ENCODE measurements around the gene GCC2.
"Not testable (repeated sequence)": the region's sequence is repeated elsewhere in the genome, so short reads cannot be mapped to it uniquely, and the experiment has no call there.

The GCC2 gene

GRCh38 chr2:108444941-108445840, 3.8 kb upstream of the GCC2 start:
- in situ Hi-C loops (cut with HindIII; ENCODE audit: low sequenced_read_pairs): no loop called here

DNA sequence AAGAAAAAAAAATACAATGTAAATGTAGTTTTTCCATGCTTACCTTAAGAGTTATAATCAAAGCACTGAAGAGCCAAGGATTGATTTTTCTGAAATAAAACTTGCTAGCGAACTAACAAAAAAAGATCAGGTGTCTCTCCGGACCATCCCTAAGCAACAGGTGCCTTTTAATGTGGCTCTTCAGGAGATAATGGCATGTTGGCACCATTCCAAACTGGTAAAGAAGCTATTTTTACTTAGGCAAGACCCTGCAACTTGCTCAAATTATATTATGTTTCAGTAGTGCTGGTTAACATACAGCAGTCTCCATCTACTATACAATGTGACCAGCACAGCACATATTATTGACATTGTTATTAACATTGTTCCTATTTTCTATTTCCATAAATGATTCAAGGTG, 2.3 kb upstream of the GCC2 start:
- in situ Hi-C loops (cut with HindIII; ENCODE audit: low sequenced_read_pairs): no loop called here

DNA sequence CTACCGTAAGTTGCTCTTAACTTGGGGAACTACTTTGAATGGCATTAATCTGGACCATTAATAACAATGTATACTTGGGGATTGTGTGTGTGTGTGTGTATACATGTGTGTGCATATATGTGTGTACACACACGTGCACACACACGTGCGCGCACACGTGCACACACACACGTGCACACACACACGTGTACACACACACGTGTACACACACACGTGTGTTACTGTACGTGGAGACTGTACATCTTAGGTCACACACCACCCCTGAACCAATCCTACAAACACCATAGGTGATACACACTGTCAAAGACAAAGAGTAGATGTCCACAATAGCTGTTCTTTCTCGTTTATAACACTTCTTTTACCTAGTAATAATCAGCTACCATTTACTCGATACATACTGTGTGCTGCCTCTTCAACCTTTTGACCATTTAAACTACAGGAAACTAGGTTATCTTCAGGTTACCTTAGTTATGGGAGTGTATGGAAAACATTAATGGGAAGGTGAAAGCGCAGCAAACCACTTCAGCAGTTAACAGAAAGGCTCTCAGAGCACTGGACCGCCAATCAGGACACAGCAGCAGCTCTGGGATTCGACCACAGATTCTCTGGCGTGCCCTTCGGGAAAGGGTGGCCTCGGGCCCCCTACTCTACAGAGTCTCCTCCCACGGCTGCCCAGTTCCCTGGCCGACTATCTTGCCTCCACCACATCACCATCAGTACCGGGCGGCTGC, 894 bp upstream of the GCC2 start:
- in situ Hi-C loops (cut with HindIII; ENCODE audit: low sequenced_read_pairs): no loop called here

GRCh38 chr2:108449410-108450130, 564 bp downstream of the GCC2 start:
- in situ Hi-C loops (cut with HindIII; ENCODE audit: low sequenced_read_pairs): loop anchor here (10.0 to 25.0 kb wide), 2 partner anchors 95 to 512 kb away; no protein-coding TSS in a partner anchor

GRCh38 chr2:108450863-108451262, 1.9 kb downstream of the GCC2 start:
- in situ Hi-C loops (cut with HindIII; ENCODE audit: low sequenced_read_pairs): loop anchor here (10.0 to 25.0 kb wide), 2 partner anchors 96 to 514 kb away; no protein-coding TSS in a partner anchor

GRCh38 chr2:108451976-108452375, 3.0 kb downstream of the GCC2 start:
- in situ Hi-C loops (cut with HindIII; ENCODE audit: low sequenced_read_pairs): loop anchor here (10.0 to 25.0 kb wide), 2 partner anchors 97 to 515 kb away; no protein-coding TSS in a partner anchor

DNA sequence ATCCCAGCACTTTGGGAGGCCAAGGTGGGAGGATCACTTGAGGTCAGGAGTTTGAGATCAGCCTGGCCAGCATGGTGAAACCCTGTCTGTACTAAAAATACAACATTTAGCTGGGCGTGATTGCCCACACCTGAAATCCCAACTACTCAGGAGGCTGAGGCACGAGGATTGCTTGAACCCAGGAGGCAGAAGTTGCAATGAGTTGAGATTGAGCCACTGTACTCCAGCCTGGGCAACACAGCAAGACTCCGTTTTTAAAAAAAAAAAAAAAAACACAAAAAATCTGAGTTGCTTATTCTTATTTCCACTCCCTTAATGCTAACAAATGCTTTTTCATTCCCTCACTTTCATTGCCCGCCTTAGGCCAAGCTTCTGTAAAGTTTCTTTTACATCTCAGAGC, 4.5 kb downstream of the GCC2 start:
- in situ Hi-C loops (cut with HindIII; ENCODE audit: low sequenced_read_pairs): loop anchor here (10.0 to 25.0 kb wide), 2 partner anchors 99 to 516 kb away; no protein-coding TSS in a partner anchor

DNA sequence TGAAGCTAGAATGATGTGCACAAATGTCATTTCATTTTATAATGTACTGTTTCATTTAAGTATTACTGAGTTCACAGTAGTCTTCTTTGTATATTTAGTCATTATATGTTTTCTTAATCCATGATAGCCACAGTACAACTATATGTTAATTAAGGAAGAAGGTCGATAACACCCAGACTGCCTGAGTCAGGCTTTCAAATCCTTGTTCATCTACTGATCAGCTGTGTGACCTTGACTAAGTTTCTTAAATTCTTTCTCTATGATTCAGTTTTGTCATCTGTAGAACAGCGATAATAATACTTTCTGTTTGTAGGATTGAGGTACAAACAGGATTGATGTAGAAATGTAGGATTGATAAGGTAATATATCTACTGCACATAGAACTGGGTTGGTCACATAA, 5.4 kb downstream of the GCC2 start:
- in situ Hi-C loops (cut with HindIII; ENCODE audit: low sequenced_read_pairs): loop anchor here (10.0 to 25.0 kb wide), 2 partner anchors 100 to 517 kb away; no protein-coding TSS in a partner anchor

GRCh38 chr2:108455571-108455970, 6.6 kb downstream of the GCC2 start:
- in situ Hi-C loops (cut with HindIII; ENCODE audit: low sequenced_read_pairs): loop anchor here (10.0 to 25.0 kb wide), 2 partner anchors 101 to 518 kb away; no protein-coding TSS in a partner anchor

DNA sequence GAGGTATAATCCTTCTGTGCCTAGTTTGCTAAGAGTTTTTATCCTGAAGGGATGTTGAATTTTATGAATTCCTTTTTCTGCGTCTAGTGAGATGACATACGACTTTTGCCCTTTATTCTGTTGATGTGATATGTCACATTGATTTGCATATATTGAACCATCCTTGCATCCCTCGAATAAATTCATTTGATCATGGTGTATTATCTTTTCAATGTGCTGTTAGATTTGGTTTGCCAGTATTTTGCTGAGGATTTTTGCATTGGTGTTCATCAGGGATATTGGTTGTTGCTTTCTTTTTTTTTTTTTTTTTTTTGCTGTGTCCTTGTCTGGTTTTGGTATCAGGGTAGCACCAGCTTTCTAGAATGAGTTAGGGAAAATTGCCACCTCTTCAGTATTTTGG, 9.1 kb downstream of the GCC2 start:
- in situ Hi-C loops (cut with HindIII; ENCODE audit: low sequenced_read_pairs): loop anchor here (10.0 to 25.0 kb wide), 2 partner anchors 103 to 521 kb away; no protein-coding TSS in a partner anchor

GRCh38 chr2:108459441-108459840, 10.4 kb downstream of the GCC2 start:
- in situ Hi-C loops (cut with HindIII; ENCODE audit: low sequenced_read_pairs): loop anchor here (10.0 to 25.0 kb wide), 2 partner anchors 105 to 522 kb away; no protein-coding TSS in a partner anchor

GRCh38 chr2:108460345-108461037, 11.5 kb downstream of the GCC2 start:
- in situ Hi-C loops (cut with HindIII; ENCODE audit: low sequenced_read_pairs): loop anchor here (25.0 kb wide), 1 partner anchor 523 kb away; no protein-coding TSS in a partner anchor

GRCh38 chr2:108477099-108477498, 28.1 kb downstream of the GCC2 start:
- in situ Hi-C loops (cut with HindIII; ENCODE audit: low sequenced_read_pairs): no loop called here

DNA sequence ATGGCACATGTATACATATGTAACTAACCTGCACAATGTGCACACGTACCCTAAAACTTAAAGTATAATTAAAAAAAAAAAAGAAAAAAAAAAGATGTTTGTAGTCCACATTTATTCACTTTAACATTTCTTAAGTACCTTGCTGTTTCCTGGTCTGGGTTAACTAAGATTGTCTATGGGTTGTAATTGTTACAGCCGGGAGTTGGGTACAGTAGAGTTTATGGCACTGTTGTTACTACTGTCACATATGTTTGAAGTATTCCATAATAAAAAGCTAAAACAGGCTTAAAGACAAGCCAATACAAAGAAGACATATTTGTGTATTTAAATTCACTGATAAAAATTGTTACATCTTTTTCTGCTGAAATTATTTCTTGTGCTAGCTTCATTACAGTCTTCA, 36.2 kb downstream of the GCC2 start:
- in situ Hi-C loops (cut with HindIII; ENCODE audit: low sequenced_read_pairs): no loop called here

DNA sequence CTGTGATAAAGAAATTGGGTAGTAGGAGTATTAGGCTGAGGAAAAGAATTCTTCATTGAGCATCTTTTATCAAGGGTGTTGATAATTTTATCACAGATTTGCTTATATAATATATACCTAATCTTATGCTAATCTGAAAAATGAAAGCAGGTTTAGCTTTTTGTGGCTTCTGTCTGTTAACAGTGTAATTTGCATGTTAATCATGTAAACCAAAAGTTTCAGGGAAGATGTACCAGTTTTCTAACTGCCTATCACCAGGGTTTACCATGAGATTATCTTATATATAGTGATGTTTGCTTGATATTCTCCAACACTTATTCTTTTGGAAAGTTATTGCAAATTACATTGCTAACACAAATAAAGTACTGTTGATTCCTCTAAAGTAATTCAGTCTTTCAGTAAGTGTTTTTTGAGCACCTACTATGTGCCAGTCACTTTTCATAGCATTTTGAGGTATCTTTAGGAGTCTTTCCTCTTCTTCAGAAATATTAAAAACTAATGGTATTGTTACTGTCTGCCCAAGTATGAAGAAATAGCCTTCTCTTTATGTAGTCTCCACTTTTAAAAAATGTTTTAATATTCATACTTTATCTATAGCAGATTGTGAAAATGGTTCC, 41.6 kb downstream of the GCC2 start:
- in situ Hi-C loops (cut with HindIII; ENCODE audit: low sequenced_read_pairs): no loop called here

DNA sequence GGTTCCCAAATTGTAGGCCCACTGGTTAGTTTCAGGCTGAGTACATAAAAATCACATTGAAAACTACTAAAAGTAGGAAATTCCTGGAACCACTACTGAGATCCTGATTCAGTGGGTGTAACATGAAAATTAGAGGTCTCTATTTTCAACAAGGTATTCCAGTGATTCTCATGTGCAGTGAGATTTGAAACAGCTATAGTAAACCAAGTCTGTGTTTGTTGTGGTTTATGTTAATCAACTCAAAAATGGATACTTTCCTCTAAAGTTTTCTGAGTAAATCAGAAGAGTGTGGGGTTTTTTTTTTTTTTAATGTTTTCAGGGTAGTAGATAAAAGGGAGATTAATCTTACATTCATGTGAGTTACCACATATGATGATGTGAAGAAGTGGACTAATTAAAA, 42.8 kb downstream of the GCC2 start:
- in situ Hi-C loops (cut with HindIII; ENCODE audit: low sequenced_read_pairs): no loop called here

GRCh38 chr2:108492364-108492763, 43.4 kb downstream of the GCC2 start:
- in situ Hi-C loops (cut with HindIII; ENCODE audit: low sequenced_read_pairs): no loop called here

DNA sequence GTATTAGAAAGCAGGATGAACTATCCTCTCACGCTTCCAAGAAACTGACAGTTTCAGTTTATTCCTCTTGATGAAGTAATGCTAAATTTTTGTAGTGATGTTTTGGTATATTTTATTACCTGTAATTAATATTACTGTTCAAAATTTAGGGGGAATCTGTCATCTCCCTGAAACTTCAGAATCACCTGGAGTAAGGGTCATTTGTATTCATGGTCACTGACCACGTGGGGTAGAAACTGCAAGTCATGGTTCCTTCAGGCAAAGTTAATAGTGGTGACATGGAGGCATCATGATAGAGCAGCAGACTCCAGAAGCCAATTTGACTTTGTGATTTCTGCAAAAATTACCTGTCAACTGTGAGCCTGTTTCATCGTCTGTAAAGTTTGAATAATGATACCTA, 47.2 kb downstream of the GCC2 start:
- in situ Hi-C loops (cut with HindIII; ENCODE audit: low sequenced_read_pairs): not testable (repeated sequence)

DNA sequence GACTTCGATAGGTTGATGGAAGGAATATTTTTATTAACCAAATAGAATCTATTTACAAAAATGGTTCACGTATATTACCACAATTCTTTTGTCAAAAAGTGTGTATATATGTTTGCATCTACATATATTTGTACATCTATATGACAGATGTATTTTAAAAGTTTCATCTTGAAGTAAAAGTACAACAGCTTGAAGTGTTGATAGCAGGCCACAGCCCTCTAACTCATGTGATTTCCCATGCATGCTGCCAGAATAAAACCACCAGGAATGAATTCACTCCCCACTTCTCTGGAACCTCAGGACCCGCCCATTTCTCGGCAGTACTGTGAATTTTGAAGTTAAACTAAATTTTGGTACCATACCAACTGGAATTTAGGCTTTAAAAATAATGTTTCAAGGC, 58.6 kb downstream of the GCC2 start:
- in situ Hi-C loops (cut with HindIII; ENCODE audit: low sequenced_read_pairs): not testable (repeated sequence)

GRCh38 chr2:108512431-108512830, 63.4 kb downstream of the GCC2 start:
- in situ Hi-C loops (cut with HindIII; ENCODE audit: low sequenced_read_pairs): not testable (repeated sequence)

Data from DLD1 (cell line).